NCI-H345 (cell line): Measurements from ENCODE around the gene SDK2.

Experiments used
- DNase-seq: peaks from one replicate; lab custom pipeline; 2025; lab: John Stamatoyannopoulos, UW

SDK2 gene

GRCh38 chr17:73297934-73298861 lies 346.0 kb downstream of the SDK2 start:
- DNase-seq = no peak

- no peak for DNase-seq
Observed at GRCh38 chr17:73293480-73293911, 350.7 kb downstream of the SDK2 start.

- DNase-seq = no peak
Observed at GRCh38 chr17:73293031-73293430, 351.2 kb downstream of the SDK2 start.

GRCh38 chr17:73292031-73292531 lies 352.2 kb downstream of the SDK2 start:
- DNase-seq = no peak

GRCh38 chr17:73291260-73291801 lies 352.9 kb downstream of the SDK2 start:
- no peak for DNase-seq

- no peak for DNase-seq
Observed at GRCh38 chr17:73290399-73291259, 353.6 kb downstream of the SDK2 start.

- DNase-seq = no peak
Observed at GRCh38 chr17:73289549-73290254, 354.5 kb downstream of the SDK2 start.

- DNase-seq = no peak
Observed at GRCh38 chr17:73288534-73289302, 355.5 kb downstream of the SDK2 start.

- no peak for DNase-seq
Observed at GRCh38 chr17:73286863-73287296, 357.4 kb downstream of the SDK2 start.

- DNase-seq = no peak
Observed at GRCh38 chr17:73285916-73286862, 358.1 kb downstream of the SDK2 start.

GRCh38 chr17:73285603-73285908 lies 358.7 kb downstream of the SDK2 start:
- no peak for DNase-seq

GRCh38 chr17:73284906-73285602 lies 359.2 kb downstream of the SDK2 start:
- no peak for DNase-seq
